Fibroblast of the conjunctiva (primary cell): ENCODE measurements around the gene TTYH3.
"Not testable (repeated sequence)": the region's sequence is repeated elsewhere in the genome, so short reads cannot be mapped to it uniquely, and the experiment has no call there.

Source experiments
- DNase-seq: peaks from one replicate; pipeline ENCODE4 v3.0.0-alpha.2; 2010; ENCODE audit warnings: low read depth

TTYH3 gene

GRCh38 chr7:2665359-2665791 is 33.6 kb downstream of the TTYH3 start:
- DNase-seq, result no peak

DNA sequence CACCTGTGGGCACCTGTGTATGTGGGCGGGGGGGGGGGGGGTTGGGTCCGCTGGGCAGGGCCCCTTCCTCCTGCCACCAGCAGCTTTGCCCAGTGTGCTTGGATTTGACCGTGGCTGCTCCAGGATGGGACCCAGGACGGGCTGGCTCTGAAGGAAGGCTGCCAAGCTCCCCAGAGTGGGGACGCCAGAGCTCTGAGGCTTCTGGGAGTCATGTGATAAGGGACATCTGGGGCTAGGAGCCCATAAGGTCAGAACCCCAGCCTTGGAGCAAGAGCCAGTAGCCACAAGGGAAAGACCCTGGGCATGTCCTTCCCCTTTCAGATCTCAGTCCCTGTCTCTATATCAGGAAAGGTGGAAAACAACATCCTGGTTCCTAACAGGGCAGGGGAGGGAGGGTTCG is 34.4 kb downstream of the TTYH3 start:
- no peak for DNase-seq

GRCh38 chr7:2666588-2667250 is 34.9 kb downstream of the TTYH3 start:
- no peak for DNase-seq

GRCh38 chr7:2667843-2668242 is 36.1 kb downstream of the TTYH3 start:
- no peak for DNase-seq

- no peak for DNase-seq
These were observed 36.6 kb downstream of the TTYH3 start for GRCh38 chr7:2668401-2668800.

DNA sequence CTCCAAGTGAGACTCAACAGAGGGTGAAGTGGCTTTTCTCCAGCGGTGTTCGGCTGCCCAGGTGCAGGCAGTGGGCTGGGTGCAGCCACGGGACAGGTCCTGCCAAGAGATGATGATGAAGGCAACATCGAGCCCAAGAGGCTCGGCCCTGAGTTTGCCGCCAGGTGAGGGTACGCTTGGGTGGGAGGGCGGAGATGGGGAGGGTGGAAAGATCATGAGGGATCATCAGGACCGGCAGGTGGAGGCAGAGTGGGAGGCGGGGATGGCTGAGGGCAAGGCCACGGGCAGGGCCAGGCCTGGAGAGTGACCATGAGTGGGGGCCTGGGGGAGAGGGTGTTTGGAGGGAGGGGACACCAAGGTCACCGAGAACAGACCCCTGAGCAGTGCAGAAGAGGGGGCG is 38.4 kb downstream of the TTYH3 start:
- DNase-seq, result no peak

DNA sequence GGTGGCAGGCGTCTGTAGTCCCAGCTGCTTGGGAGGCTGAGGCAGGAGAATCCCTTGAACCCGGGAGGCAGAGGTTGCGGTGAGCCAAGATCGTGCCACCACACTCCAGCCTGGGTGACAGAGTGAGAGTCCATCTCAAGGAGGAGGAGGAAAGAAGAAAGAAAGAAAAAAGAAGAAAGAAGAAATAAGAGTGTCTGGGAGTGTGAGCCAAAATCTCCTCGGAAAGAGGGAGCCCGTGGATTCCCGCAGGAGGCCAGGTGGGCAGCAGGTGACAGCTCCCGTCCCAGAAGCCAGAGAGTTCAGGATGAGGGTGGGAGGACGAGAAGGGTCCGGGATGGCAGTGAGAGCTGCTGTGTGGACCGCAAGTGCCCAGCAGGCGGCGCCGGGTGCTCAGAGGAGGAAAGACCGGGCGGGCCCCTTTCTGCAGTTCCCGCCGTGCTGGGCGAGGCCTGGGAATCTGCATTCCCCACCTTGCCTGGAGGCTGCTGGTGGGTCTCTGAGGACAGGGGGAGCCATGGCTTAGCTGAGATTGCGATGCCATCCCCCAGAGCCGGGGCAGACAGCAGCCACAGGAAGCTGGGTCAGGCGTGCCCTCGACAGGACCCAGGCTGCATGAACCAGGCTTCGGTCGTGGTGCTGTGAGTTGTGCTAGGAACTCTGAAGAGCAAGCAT is 39.1 kb downstream of the TTYH3 start:
- DNase-seq, result peak; percentile 21

GRCh38 chr7:2673214-2673613 is 41.4 kb downstream of the TTYH3 start:
- not testable (repeated sequence) for DNase-seq

DNA sequence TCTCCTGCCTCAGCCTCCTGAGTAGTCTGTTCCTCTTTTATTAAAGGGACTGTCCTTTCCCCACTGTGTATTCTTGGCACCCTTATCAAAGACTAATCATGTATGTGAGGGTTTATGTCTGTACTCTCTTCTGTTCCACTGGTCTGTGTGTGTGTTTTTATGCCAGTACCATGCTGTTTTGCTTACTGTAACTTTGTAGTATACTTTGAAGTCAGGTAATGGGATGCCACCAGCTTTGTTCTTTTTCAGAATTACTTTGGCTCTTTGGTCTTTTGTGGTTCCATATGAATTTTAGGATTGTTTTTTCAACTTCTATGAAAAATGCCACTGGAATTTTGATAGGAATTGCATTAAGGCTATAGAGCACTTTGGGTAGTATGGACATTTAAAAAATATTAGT is 42.1 kb downstream of the TTYH3 start:
- no peak for DNase-seq

GRCh38 chr7:2675256-2675764 is 43.5 kb downstream of the TTYH3 start:
- no peak for DNase-seq

DNA sequence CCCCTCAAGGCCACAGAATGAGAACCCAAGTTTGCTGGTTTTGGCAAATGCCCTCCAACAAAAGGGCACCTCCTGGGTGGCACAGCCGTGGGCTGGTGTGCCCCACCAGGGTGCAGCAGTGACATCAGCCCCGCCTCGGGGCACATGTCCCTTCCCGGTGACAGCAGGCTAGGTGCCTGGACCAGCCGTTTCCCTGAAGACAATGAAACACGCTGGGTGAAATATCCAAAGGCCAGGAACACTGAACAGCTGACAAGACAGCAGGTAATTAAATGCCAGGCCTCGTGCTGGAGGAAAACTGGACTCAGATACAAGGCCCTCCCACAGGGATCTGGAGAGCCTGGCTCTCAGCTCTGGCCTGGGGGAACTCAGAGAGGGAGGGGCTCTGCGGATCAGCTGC is 44.8 kb downstream of the TTYH3 start:
- DNase-seq, result not testable (repeated sequence)

DNA sequence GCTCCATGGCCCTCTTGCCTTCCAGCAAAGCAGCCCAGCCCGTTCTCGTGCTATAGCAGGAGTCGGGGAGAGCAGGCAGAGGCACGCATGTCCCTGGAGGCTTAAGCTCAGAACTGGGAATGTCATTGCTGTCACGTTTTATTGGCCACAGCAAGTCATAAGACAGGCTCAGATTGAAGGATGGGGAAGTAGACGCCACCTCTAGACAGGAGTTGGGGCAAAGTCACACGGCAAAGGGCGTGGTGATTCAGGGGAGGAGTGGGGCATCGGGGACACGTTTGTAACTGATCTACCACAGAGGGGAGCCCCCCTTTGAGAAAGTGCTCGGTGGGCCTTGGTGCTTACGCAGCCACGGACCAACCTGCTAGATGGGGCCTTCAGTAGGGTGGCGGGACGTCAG is 46.7 kb downstream of the TTYH3 start:
- not testable (repeated sequence) for DNase-seq

DNA sequence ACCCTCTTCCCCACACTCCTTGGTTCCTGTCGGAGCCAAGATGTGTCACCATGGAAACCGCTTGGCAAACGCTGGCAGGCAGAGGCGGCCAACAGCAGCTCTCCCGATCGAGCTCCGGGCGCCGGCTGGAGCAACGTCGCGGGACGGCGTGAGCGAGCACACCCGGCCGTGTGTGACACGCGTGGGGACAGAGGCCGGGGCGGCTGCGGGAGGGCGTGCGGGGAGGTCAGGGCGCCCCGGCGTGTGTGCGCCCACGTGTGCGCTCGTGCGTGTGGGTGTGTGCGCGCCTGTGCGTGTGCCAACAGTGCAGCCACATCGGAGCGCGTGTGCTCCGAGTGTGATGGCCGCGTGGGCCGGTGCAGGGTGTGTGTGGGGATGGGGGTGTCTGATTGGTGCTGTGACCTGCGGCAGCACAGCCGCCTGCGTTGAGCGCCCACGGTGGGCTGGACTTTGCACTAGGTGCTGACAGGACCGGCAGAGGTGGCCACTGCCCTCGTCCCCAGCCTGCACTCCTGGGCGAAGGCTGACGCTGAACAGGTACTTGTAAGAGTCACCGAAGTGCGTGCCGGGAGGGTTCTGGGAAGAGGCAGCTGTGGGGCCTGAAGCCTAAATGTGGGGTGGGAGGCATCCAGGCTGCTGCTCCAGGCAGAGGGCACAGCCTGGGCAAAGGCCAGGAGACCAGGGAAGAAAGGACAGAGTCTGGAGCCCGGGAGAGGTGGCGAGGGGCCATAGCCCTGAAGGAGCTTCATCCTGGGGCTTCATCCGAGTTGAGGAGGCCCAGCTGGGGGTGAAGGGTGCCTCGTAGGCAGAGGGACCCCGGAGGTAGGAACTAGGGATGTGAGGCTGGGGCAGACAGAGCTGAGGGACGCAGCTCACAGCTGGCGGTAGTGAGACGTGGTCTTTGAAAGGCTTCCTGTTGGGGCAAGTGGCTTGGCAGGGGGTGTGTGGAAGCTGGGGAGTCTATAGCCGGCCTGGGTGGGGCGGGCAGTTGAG is 47.6 kb downstream of the TTYH3 start:
- not testable (repeated sequence) for DNase-seq

- DNase-seq, result no peak
These were observed 48.5 kb downstream of the TTYH3 start for GRCh38 chr7:2680256-2680655.

DNA sequence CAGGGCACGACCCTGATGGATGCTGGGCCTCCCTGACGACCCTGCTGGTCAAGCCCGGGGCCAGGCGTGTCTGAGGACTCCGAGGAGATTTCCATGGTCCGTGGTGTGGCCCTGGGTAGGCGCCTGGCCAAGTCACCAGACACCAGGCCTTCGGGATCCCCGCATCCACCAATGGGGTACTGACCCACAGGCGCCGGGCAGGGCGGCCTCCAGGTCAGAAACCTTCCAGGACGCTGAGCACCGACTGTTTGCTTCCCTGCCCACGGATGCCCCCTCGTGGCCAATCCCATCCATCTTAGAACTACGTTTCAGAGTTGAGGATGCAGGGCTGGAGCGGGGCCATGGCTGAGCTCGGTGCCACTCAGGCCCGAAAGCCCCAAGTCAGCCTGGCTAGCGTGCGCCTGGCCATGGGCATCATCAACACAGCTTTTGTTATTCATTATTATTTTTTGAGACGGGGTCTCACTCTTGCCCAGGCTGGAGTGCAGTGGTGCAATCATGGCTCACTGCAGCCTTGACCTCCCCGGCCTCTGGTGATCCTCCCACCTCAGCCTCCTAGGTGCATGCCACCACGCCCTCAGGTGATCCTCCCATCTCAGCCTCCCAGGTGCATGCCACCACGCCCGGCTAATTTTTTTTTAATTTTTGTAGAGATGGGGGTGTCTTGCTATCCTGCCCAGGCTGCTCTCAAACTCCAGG is 49.2 kb downstream of the TTYH3 start:
- DNase-seq, result peak; percentile 34

DNA sequence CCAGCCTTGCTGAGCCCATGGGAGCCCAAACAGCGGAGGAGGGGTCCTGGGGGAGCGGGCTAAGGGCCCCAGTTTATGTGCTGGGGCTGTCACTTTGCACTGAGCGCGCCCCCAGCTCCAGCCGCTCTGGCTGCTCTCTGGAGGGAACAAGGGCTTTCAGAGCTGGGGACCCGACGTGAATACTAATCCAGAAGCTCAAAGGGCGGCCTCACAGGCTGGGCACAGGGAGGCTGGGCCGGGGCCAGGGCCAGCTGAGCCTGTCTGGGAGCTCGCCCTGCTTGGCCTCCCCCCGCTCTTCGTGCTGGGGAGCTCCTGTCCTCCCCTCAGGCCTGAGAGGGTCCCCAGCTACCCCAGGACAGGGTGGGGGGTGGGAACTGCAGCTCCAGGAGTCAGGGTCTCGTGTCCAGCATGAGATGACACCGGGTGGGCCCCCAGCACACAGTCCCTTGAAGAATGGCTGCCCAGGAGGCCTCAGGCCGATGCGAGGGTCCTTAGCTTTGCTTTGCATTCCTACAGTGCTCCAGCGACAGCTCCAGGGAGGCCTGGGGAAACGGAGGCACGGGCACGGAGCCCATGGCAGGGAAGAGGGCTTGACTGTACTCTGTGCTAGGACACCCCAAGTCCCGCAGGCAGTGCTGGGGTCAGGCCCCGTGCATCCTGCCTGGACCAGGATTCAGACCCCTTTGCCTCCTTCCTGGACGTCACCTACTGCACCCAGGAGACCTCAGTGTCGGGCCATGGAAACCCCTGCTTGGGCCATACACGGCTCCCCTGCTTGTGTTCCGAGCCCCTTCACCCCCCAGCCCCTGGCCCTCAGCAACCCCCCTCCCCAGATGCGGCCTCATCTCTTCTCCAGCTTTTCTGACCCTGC is 50.4 kb downstream of the TTYH3 start:
- no peak for DNase-seq

- no peak for DNase-seq
These were observed 52.7 kb downstream of the TTYH3 start for GRCh38 chr7:2684501-2684900.

- DNase-seq, result no peak
These were observed 54.3 kb downstream of the TTYH3 start for GRCh38 chr7:2686101-2686500.

GRCh38 chr7:2687338-2687869 is 55.6 kb downstream of the TTYH3 start:
- DNase-seq, result no peak

DNA sequence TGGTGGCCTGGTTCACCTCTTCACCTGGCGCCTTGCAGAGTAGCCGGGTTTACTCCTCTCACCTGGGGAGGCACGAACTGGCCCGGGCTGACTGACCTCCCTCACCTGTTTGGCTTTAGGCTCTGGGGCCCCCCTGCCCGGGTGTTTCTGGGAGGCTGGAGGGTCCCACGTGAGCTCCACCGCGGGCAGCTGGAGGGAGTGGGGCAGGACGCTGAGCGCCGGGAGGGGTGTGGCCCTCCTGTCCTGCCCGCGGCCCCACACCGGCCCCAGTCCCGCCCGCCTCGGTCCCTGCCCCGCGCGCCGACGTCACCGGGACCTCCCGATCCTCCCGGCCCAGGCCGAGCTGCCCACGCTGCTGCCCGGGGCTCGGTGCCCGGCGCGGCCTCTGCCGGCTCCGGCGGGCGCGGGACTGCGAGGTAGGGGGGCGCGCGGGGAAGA is 56.1 kb downstream of the TTYH3 start, which contains the start of gene AMZ1:
TSS of gene AMZ1 (plus strand) at position 322 of the 438 bp plus-strand sequence. CDS start 12,250 bp downstream, outside the sequence.
- no peak for DNase-seq
